HepG2 (cell line): ENCODE data around the gene SIX4. TPM values are rescaled to one million over a fixed set of nuclear protein-coding genes. Genes with fewer than 3 reads are reported as not detected.

Source experiments
- polyA plus RNA-seq, 8 experiments: library from polyadenylated mRNA; depleted of rRNA in 3 of 8; stranded (reverse) in 7 of 8; unstranded in 1 of 8; fragments of >200 nt; fragmentation: Illumina TruSeq in 4 of 8; extraction: Trizol in 4 of 8; gene quantifications; 2 replicates each; pipeline versions ENCODE4 v1.2.1 to v1.2.3, GENCODE V29; 2011 to 2016; ENCODE audit warnings: low read depth in 4 of 8, missing spikeins in 1 of 8, mixed read lengths in 1 of 8; ENCODE audit not compliant: insufficient read depth in 1 of 8
- total RNA-seq, 5 experiments: library from RNA; depleted of rRNA; stranded (reverse); fragments of >200 nt; fragmentation: Illumina TruSeq; extraction: Trizol; gene quantifications; 2 replicates each; pipeline ENCODE4 v1.2.3, GENCODE V29; 2016; ENCODE audit warnings: low read depth in 1 of 5

Gene SIX4
- total and polyA plus RNA-seq, 2 of the 13 experiments (the other 11 are each of a cell fraction or from before 2014, with no cell fraction given): 5.0 to 6.0 TPM

Other genes starting within 250 kb of the SIX4 start
- not detected in 2 replicates for gene C14orf39, start 238.3 kb downstream of the SIX4 start, total RNA-seq (2016; rRNA removed; fragmentation: Illumina TruSeq; extraction: Trizol)
- not detected in 2 replicates for gene C14orf39, start 238.3 kb downstream of the SIX4 start, polyA plus RNA-seq (2011; rRNA removed)
- gene SIX6, start 215.2 kb downstream of the SIX4 start, total RNA-seq (2016; rRNA removed; fragmentation: Illumina TruSeq; extraction: Trizol): not detected in 2 replicates
- not detected in 2 replicates for gene SIX6, start 215.2 kb downstream of the SIX4 start, polyA plus RNA-seq (2011; rRNA removed)
- gene SIX1, start 74.9 kb downstream of the SIX4 start, total RNA-seq (2016; rRNA removed; fragmentation: Illumina TruSeq; extraction: Trizol): 6.5 and 6.8 TPM in 2 replicates
- 1.3 and 1.7 TPM in 2 replicates for gene SIX1, start 74.9 kb downstream of the SIX4 start, polyA plus RNA-seq (2011; rRNA removed)
- 94.8 and 130 TPM in 2 replicates for gene MNAT1, start 10.4 kb upstream of the SIX4 start, total RNA-seq (2016; rRNA removed; fragmentation: Illumina TruSeq; extraction: Trizol)
- gene MNAT1, start 10.4 kb upstream of the SIX4 start, polyA plus RNA-seq (2011; rRNA removed): 45.8 and 49.2 TPM in 2 replicates